ENCODE results near the gene SCAPER. TPM values are rescaled to one million over a fixed set of nuclear protein-coding genes. Genes with fewer than 3 reads are reported as not detected.

The SCAPER gene
- total and polyA plus RNA-seq, 8 donors = 3.0 to 23.8 (median 14.2) TPM

GRCh38 chr15:76384409-76384808 is 520.7 kb downstream of the SCAPER start:
- FAIRE-seq (no peak), ATAC-seq (no peak), DNase-seq (no peak)
- H3K4me3 ChIP-seq = no peak overlapping the region
- H3K27me3 ChIP-seq = no peaks in the 10 kb centered on the region
- H3K4me1 ChIP-seq = no peaks in the 10 kb centered on the region
- no peak for TF ChIP-seq CTCF (IDR thresholded peaks at IDR 0.05)
- WGBS, 2 donors = 90 to 95% methylated on average over 2 of the region's 2 CpGs
- intact Hi-C loops (cut with DNase I) = no loop called here
- H3K27ac ChIP-seq = no peak overlapping the region
- peaks cover 0 to 5% (median 0%) of the 10 kb centered on the region in 3 donors for H3K36me3 ChIP-seq
- H3K9me3 ChIP-seq = no peaks in the 10 kb centered on the region

DNA sequence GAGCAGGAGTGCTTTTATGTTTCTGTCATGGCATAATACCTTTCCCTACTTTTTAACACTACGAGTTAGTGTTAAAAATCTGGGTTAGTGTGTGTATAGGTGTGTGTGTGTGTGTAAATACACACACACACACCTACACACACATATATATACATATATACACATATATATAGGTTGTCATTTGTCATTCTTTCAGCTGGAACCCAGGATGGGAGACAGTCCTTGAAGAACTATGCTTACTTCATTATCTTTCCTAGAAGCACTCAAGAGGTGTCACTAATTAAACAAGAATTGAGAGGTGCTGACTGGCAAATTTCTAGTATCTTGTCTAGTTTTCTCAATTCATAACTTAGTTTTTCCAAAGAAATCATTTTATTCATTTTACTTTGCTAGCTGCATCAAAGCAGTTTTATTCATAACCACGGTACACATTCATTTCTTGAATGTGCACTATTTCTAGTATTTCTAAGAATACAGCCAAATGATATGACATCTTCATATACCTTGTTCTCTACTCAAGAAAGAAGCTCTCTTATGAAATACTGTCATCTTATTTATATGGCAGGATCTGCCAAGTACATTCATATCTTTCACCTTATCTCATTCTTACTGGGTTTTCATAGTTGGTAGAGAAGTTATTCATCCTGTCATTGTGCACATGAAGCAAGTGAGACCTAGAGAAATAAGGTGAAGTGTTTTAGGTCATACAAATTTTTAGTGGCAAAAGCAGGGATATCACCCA is 522.0 kb downstream of the SCAPER start:
- Histone ChIP-seq H3K36me3 (peaks cover 0 to 5% (median 0%) of the 10 kb centered on the region in 3 donors), H3K4me1 (no peaks in the 10 kb centered on the region), H3K9me3 (no peaks in the 10 kb centered on the region), H3K27me3 (no peaks in the 10 kb centered on the region), H3K27ac (no peak overlapping the region), H3K4me3 (no peak overlapping the region)
- 94 to 98% methylated on average over 2 of the region's 2 CpGs for WGBS, 2 donors
- no peak for ATAC-seq
- FAIRE-seq = no peak
- DNase-seq = no peak
- TF ChIP-seq CTCF (IDR thresholded peaks at IDR 0.05) = no peak
- intact Hi-C loops (cut with DNase I) = no loop called here

DNA sequence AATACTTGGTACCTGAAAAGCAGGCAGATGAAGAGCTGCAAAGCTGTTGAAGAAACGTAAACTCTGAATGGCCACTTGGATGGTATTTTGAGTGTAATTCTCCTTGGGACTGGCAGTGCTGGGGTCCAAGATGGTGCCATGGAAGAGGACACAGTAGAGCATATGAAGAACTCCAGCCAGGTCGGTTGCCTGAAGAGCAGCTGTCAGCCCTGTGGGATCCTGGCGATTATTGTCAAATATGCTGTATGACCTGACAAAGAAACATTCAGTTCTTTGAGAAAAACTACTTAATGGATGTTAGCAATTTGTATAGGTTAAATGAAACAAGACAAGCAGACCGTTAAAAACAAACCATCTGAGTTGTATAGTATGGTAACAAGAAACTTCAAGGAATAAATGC is 523.8 kb downstream of the SCAPER start:
- no peaks in the 10 kb centered on the region for H3K4me1 ChIP-seq
- no peaks in the 10 kb centered on the region for H3K9me3 ChIP-seq
- TF ChIP-seq CTCF (IDR thresholded peaks at IDR 0.05) = no peak
- ATAC-seq (no peak), FAIRE-seq (no peak), DNase-seq (no peak)
- 94 to 96% methylated on average over 4 of the region's 4 CpGs for WGBS, 2 donors
- H3K36me3 ChIP-seq = peaks cover 0 to 5% (median 0%) of the 10 kb centered on the region in 3 donors
- no peak overlapping the region for H3K4me3 ChIP-seq
- H3K27me3 ChIP-seq = no peaks in the 10 kb centered on the region
- no peak overlapping the region for H3K27ac ChIP-seq
- intact Hi-C loops (cut with DNase I) = no loop called here

GRCh38 chr15:76380249-76380648 is 524.9 kb downstream of the SCAPER start:
- no peaks in the 10 kb centered on the region for H3K9me3 ChIP-seq
- WGBS, 2 donors = 96 to 97% methylated on average over 1 of the region's 1 CpG
- no peak overlapping the region for H3K27ac ChIP-seq
- H3K4me3 ChIP-seq = no peak overlapping the region
- peaks cover 0 to 5% (median 0%) of the 10 kb centered on the region in 3 donors for H3K36me3 ChIP-seq
- TF ChIP-seq CTCF (IDR thresholded peaks at IDR 0.05) = no peak
- no peaks in the 10 kb centered on the region for H3K27me3 ChIP-seq
- intact Hi-C loops (cut with DNase I) = no loop called here
- ATAC-seq = no peak
- no peaks in the 10 kb centered on the region for H3K4me1 ChIP-seq
- FAIRE-seq = no peak
- no peak for DNase-seq

DNA sequence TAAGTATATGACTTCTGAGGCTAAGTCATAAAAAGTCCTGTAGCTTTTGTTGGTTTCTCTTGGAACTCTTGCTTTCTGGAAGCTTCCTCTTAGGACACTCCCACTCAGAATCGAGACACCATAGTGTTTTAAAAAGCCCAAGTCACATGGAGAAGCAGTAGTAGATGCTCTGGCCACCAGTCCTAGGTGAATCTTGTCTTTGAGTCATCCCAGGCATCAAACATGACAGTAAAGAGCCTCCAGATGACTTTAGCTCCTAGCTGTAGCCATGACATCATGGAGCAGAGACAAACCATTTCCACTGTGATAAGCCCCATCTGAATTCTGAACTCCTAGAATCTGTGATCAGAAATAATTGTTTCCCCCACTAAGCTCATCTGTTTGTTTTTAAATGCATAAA is 526.4 kb downstream of the SCAPER start:
- intact Hi-C loops (cut with DNase I) = no loop called here
- Histone ChIP-seq H3K27ac (no peak overlapping the region), H3K4me3 (no peak overlapping the region), H3K27me3 (no peaks in the 10 kb centered on the region), H3K9me3 (no peaks in the 10 kb centered on the region), H3K36me3 (peaks cover 0 to 5% (median 0%) of the 10 kb centered on the region in 3 donors), H3K4me1 (no peaks in the 10 kb centered on the region)
- TF ChIP-seq CTCF (IDR thresholded peaks at IDR 0.05) = no peak
- ATAC-seq (no peak), DNase-seq (no peak), FAIRE-seq (no peak)
- WGBS, 2 donors = 95 to 100% methylated on average over 1 of the region's 1 CpG
